OCI-LY3 (cell line): ENCODE measurements around the gene HOXD12.

Experiments used
- H2AFZ ChIP-seq: fragments of 200-600, 300-600 bp; shearing (Covaris generic); 2 replicates; pipeline ENCODE4 v1.6.0; 2014; ENCODE audit warnings: antibody characterized with exemption, low read depth, low read length
- H3K27ac ChIP-seq: fragments of 200-600, 300-600 bp; sonication (generic); 2 replicates; pipeline ENCODE4 v1.5.1; 2014; ENCODE audit warnings: mild to moderate bottlenecking, low read length, moderate library complexity, mixed read lengths
- H3K27me3 ChIP-seq: fragments of 200-600, 300-600 bp; sonication (generic); 2 replicates; pipeline ENCODE4 v1.6.1; 2014; ENCODE audit warnings: low read depth, low read length, mixed read lengths
- H3K36me3 ChIP-seq: fragments of 200-600, 300-600 bp; sonication (generic); replicated peaks from 2 replicates; pipeline ENCODE3; 2014; ENCODE audit warnings: low read depth, low read length, mixed read lengths
- H3K4me1 ChIP-seq: fragments of 300-600, 200-600 bp; sonication (generic); 2 replicates; pipeline ENCODE4 v1.6.1; 2014; ENCODE audit warnings: low read length, mixed read lengths
- H3K4me2 ChIP-seq: fragments of 200-600, 300-600 bp; sonication (generic); 2 replicates; pipeline ENCODE4 v1.6.1; 2014; ENCODE audit warnings: low read length, mixed read lengths
- H3K4me3 ChIP-seq: fragments of 300-600, 200-600 bp; sonication (generic); 2 replicates; pipeline ENCODE4 v1.5.1; 2014; ENCODE audit warnings: antibody characterized with exemption, mild to moderate bottlenecking, low read length, moderate library complexity
- H3K79me2 ChIP-seq: fragments of 300-600, 200-600 bp; shearing (Covaris generic); 2 replicates; pipeline ENCODE4 v1.6.1; 2014; ENCODE audit warnings: mild to moderate bottlenecking, low read length, mixed read lengths
- H3K9ac ChIP-seq: fragments of 300-600, 200-600 bp; shearing (Covaris generic); 2 replicates; pipeline ENCODE4 v1.6.0; 2014; ENCODE audit warnings: mild to moderate bottlenecking, low read length, moderate library complexity
- H3K9me3 ChIP-seq: fragments of 200-600, 300-600 bp; shearing (Covaris generic); 2 replicates; pipeline ENCODE4 v1.6.1; 2014; ENCODE audit warnings: low read length, mixed read lengths; ENCODE audit not compliant: insufficient read depth
- H4K20me1 ChIP-seq: fragments of 200-600, 300-600 bp; sonication (generic); 2 replicates; pipeline ENCODE4 v1.6.1; 2016; ENCODE audit warnings: low read length, mixed read lengths; ENCODE audit not compliant: insufficient read depth
- EZH2phosphoT487 ChIP-seq: fragments of 200-600 bp; shearing (Covaris generic); IDR thresholded peaks from 2 replicates; pipeline ENCODE4 v1.6.1; 2018; ENCODE audit warnings: antibody characterized with exemption, mixed run types, low read depth
- TF ChIP-seq, protein P1 (sequence below): fragments of 200-600, 300-600 bp; sonication (generic); IDR thresholded peaks from 2 replicates; pipeline ENCODE4 v1.5.1; 2014; ENCODE audit warnings: antibody characterized with exemption, low read length, low read depth

HOXD12 gene

GRCh38 chr2:176082824-176083751 is 16.5 kb upstream of the HOXD12 start:
- H4K20me1 ChIP-seq, result no peaks in the 10 kb centered on the region
- H2AFZ ChIP-seq, result no peak overlapping the region
- H3K79me2 ChIP-seq, result no peaks in the 10 kb centered on the region
- TF ChIP-seq EZH2phosphoT487, result no peak
- TF ChIP-seq, protein P1, sequence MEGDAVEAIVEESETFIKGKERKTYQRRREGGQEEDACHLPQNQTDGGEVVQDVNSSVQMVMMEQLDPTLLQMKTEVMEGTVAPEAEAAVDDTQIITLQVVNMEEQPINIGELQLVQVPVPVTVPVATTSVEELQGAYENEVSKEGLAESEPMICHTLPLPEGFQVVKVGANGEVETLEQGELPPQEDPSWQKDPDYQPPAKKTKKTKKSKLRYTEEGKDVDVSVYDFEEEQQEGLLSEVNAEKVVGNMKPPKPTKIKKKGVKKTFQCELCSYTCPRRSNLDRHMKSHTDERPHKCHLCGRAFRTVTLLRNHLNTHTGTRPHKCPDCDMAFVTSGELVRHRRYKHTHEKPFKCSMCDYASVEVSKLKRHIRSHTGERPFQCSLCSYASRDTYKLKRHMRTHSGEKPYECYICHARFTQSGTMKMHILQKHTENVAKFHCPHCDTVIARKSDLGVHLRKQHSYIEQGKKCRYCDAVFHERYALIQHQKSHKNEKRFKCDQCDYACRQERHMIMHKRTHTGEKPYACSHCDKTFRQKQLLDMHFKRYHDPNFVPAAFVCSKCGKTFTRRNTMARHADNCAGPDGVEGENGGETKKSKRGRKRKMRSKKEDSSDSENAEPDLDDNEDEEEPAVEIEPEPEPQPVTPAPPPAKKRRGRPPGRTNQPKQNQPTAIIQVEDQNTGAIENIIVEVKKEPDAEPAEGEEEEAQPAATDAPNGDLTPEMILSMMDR, result no peak
- H3K9me3 ChIP-seq, result no peaks in the 10 kb centered on the region
- H3K4me2 ChIP-seq, result no peak overlapping the region
- no peak overlapping the region for H3K4me3 ChIP-seq
- H3K27me3 ChIP-seq, result no peaks in the 10 kb centered on the region
- H3K36me3 ChIP-seq, result no peaks in the 10 kb centered on the region
- H3K9ac ChIP-seq, result no peak overlapping the region
- no peaks in the 10 kb centered on the region for H3K4me1 ChIP-seq
- H3K27ac ChIP-seq, result no peak overlapping the region

DNA sequence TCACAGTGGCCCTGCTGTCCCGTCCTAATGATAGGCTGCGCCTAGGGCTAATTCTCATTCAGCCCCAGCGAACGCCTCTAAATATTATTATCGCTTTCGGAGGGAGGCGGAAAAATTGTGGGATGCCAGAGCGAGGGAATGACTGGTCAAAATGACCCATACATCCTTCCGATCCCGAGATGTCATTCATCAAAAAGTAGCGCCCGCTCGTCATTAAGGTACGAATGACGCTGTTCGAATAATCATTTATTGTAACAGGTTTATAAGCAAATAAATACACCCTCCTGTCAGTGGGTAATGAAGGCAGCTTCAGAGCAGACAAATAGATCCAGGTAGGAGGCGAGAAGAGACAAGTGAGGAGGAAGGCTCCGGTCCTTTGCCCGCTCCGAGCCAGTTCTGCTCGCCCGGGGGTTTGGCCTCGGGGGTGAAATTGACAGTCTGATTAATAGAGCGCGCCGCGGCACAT is 15.8 kb upstream of the HOXD12 start, which contains the start of gene EVX2:
Gene EVX2 (minus strand): TSS at position 167 of the 466 bp plus-strand sequence. CDS start 186 bp downstream, outside the sequence.
- no peak within 1 kb of the TSS for H2AFZ ChIP-seq
- no peak within 1 kb of the TSS for H3K4me3 ChIP-seq
- H3K36me3 ChIP-seq, result no peaks in the 10 kb centered on the region
- H3K4me1 ChIP-seq, result no peaks in the 10 kb centered on the region
- H3K27ac ChIP-seq, result no peak within 1 kb of the TSS
- H3K4me2 ChIP-seq, result no peak within 1 kb of the TSS
- no peak for TF ChIP-seq EZH2phosphoT487
- TF ChIP-seq, protein P1, result no peak
- no peak within 1 kb of the TSS for H3K9ac ChIP-seq
- no peaks in the 10 kb centered on the region for H4K20me1 ChIP-seq
- no peaks in the 10 kb centered on the region; the same call in 1 of the 2 replicates for H3K27me3 ChIP-seq
- no peaks in the 10 kb centered on the region for H3K9me3 ChIP-seq
- H3K79me2 ChIP-seq, result no peaks in the 10 kb centered on the region

DNA sequence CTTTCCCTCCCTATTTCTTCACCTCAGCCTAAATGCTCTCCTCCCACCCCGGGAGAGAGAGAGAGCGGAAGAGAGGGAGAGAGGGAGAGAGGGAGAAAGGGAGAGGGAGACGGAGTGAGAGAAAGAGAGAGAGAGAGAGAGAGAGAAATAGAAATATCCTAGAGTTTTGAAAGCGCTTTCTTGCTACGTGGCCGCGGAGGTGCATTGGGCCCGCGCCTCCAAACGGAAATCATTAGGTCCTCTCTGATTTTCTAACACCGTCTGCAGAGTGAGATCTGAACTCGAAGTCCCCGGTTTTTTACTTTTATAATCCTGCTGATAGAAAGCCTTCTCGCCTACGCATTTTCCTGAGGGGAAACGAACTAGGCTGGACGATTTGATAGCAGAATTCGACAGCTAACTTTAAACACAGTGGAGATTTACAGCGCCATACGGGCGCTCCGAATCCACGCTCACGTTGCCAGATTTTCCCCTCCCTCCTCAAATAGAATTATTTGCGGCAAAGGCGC is 14.9 kb upstream of the HOXD12 start:
- no peak overlapping the region for H3K4me2 ChIP-seq
- no peaks in the 10 kb centered on the region for H3K4me1 ChIP-seq
- no peak overlapping the region for H3K4me3 ChIP-seq

More for the DNA sequence above, 14.9 kb upstream of the HOXD12 start:
- no peaks in the 10 kb centered on the region for H3K36me3 ChIP-seq
- H3K79me2 ChIP-seq, result no peaks in the 10 kb centered on the region
- no peaks in the 10 kb centered on the region for H3K9me3 ChIP-seq
- H2AFZ ChIP-seq, result no peak overlapping the region
- no peak overlapping the region for H3K9ac ChIP-seq
- TF ChIP-seq, protein P1, result no peak
- TF ChIP-seq EZH2phosphoT487, result no peak
- no peaks in the 10 kb centered on the region; the same call in 1 of the 2 replicates for H3K27me3 ChIP-seq
- no peak overlapping the region for H3K27ac ChIP-seq
- H4K20me1 ChIP-seq, result no peaks in the 10 kb centered on the region
